ENCODE measurements around the gene TCP11L2. TPM values are rescaled to one million over a fixed set of nuclear protein-coding genes. Genes with fewer than 3 reads are reported as not detected.

The TCP11L2 gene
- total RNA-seq, 1 experiment from 2014 or later: 6.1 TPM

DNA sequence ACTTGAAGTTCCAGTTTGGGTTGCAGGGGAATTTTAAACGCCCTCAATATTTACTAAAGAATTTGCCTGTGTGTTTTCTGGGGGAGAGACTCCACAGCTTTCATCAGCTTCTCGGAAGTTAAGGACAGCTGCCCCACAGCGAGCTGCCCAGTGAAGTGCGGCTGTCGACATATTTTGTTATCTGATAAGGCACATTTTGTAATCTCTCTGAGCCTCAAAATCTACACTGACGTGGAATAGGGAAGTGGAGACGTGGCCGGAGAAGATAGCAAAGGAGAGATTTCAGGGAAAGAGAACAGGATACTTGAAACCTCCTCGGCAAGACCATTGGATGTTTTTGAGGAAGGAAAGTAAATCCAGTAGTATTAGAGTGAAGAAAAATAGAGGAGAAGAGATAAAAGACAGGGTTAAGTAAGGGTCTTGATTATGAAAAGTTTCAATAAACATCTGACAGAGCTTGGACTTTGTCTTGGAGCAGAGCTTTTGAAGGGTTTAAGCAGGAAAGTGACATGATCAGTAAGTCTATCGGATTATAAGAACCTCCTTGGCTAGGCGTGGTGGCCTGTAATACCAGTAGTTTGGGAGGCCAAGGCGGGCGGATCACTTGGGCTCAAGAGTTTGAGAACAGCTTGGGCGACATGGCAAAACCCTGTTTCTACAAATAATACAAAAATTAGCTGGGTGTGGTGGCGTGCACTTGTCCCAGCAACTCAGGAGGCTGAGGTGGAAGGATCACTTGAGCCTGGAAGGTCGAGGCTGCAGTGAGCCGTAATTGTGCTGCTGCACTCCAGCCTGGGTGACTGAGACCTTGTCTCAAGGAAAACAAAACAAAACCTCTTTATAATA is 56.1 kb downstream of the TCP11L2 start:
- peak overlapping the region; percentile 94 for H3K4me3 Mint-ChIP-seq
- no peaks in the 10 kb centered on the region for H3K36me3 Mint-ChIP-seq (ENCODE audit: insufficient read depth in 1 of 3, low read depth in 3 of 3)
- H3K4me2 ChIP-seq (ENCODE audit: insufficient read depth, insufficient read length, low read length): peak overlapping the region; percentile 74
- no peak overlapping the region for H4K8ac ChIP-seq (replicated peaks; ENCODE audit: insufficient read length, low read depth, low read length)
- no peak overlapping the region for H4K91ac ChIP-seq (ENCODE audit: insufficient read length, low read depth, low read length)
- no peak overlapping the region for H2BK5ac ChIP-seq (ENCODE audit: insufficient read length, low read length)
- H3K56ac ChIP-seq (ENCODE audit: insufficient read length, low read depth, low read length): no peak overlapping the region
- no peaks in the 10 kb centered on the region for H3K9me3 ChIP-seq (ENCODE audit: control insufficient read depth, low read depth, low read length)
- H3K27me3 ChIP-seq (ENCODE audit: insufficient read depth, low read length): no peaks in the 10 kb centered on the region
- H3K79me2 ChIP-seq (ENCODE audit: insufficient read depth, low read length): no peaks in the 10 kb centered on the region
- H3K9ac ChIP-seq (ENCODE audit: extremely low read depth, insufficient read length, low read length): peak overlapping the region; percentile 61
- H2AK5ac ChIP-seq (ENCODE audit: insufficient read length, low read length): no peak overlapping the region
- H3K4ac ChIP-seq (ENCODE audit: low read depth, low read length): no peak overlapping the region
- H3K9me3 Mint-ChIP-seq: no peaks in the 10 kb centered on the region
- no peaks in the 10 kb centered on the region for H4K20me1 ChIP-seq (ENCODE audit: control insufficient read depth, insufficient read depth, insufficient read length)
- H2BK120ac ChIP-seq (ENCODE audit: low read depth, low read length, poor library complexity, severe bottlenecking): no peak overlapping the region
- H3K4me1 ChIP-seq (ENCODE audit: insufficient read depth, low read length): no peaks in the 10 kb centered on the region
- peaks cover 9 to 11% of the 10 kb centered on the region in 2 experiments; a peak in 3 of 4 replicates for H3K4me1 Mint-ChIP-seq
- no peaks in the 10 kb centered on the region for H3K27me3 Mint-ChIP-seq (ENCODE audit: low read depth)
- H2BK15ac ChIP-seq (ENCODE audit: low read depth, low read length): no peak overlapping the region
- no peak for DNase-seq
- TF ChIP-seq, protein P1, sequence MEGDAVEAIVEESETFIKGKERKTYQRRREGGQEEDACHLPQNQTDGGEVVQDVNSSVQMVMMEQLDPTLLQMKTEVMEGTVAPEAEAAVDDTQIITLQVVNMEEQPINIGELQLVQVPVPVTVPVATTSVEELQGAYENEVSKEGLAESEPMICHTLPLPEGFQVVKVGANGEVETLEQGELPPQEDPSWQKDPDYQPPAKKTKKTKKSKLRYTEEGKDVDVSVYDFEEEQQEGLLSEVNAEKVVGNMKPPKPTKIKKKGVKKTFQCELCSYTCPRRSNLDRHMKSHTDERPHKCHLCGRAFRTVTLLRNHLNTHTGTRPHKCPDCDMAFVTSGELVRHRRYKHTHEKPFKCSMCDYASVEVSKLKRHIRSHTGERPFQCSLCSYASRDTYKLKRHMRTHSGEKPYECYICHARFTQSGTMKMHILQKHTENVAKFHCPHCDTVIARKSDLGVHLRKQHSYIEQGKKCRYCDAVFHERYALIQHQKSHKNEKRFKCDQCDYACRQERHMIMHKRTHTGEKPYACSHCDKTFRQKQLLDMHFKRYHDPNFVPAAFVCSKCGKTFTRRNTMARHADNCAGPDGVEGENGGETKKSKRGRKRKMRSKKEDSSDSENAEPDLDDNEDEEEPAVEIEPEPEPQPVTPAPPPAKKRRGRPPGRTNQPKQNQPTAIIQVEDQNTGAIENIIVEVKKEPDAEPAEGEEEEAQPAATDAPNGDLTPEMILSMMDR (conservative IDR thresholded peaks at IDR 0.05): no peak
- no peak overlapping the region for H4K5ac ChIP-seq (ENCODE audit: insufficient read length, low read depth, low read length)
- H3K14ac ChIP-seq (ENCODE audit: insufficient read depth, low read length): no peak overlapping the region
- H3K27ac ChIP-seq (ENCODE audit: insufficient read length, low read depth, low read length): no peak overlapping the region
- WGBS (ENCODE audit: extremely low coverage, insufficient read length, low lambda C conversion rate): no CpG with 5 or more reads among the region's 17 CpGs
- H3K27ac Mint-ChIP-seq: peak overlapping the region in 2 of 3 experiments; percentile 88 to 93; a peak in 3 of 7 replicates
- H2BK20ac ChIP-seq (ENCODE audit: low read depth, low read length, poor library complexity, severe bottlenecking): no peak overlapping the region
- no peak overlapping the region for H2AFZ ChIP-seq (ENCODE audit: low read length)
- H3K23ac ChIP-seq (ENCODE audit: insufficient read length, low read depth, low read length): no peak overlapping the region
- no peak overlapping the region for H2BK12ac ChIP-seq (ENCODE audit: insufficient read length, low read depth, low read length)
- H3T11ph ChIP-seq (ENCODE audit: low read length): no peak overlapping the region
- H3K23me2 ChIP-seq (ENCODE audit: insufficient read length, low read depth, low read length, poor library complexity, severe bottlenecking): peaks cover 2% of the 10 kb centered on the region
- H3K18ac ChIP-seq (ENCODE audit: insufficient read length, low read depth, low read length): no peak overlapping the region
- no peaks in the 10 kb centered on the region for H3K79me1 ChIP-seq (ENCODE audit: insufficient read depth, low read depth, low read length, poor library complexity, severe bottlenecking)
